ENCODE results near the gene TBC1D9B.

The TBC1D9B gene

GRCh38 chr5:179883163-179883562 is 24.5 kb downstream of the TBC1D9B start:
- H3K4me3 ChIP-seq (ENCODE audit: low read length), result no peak overlapping the region
- no peaks in the 10 kb centered on the region for H3K4me1 ChIP-seq (ENCODE audit: insufficient read depth, low read length)
- peaks cover 68% of the 10 kb centered on the region for H3K36me3 ChIP-seq (ENCODE audit: insufficient read depth, low read length)
- H3K9me3 ChIP-seq (ENCODE audit: insufficient read depth, low read depth, low read length), result peaks cover 29% of the 10 kb centered on the region
- H3K27ac ChIP-seq (ENCODE audit: low read depth, low read length), result no peak overlapping the region
- WGBS, result 100% methylated on average over 2 of the region's 3 CpGs
- no peak overlapping the region for H3K9ac ChIP-seq (ENCODE audit: low read depth, low read length)
- no peaks in the 10 kb centered on the region for H3K27me3 ChIP-seq (ENCODE audit: insufficient read depth, low read length)

GRCh38 chr5:179882338-179882737 is 25.4 kb downstream of the TBC1D9B start:
- Histone ChIP-seq H3K27me3 (ENCODE audit: insufficient read depth, low read length) (no peaks in the 10 kb centered on the region), H3K4me1 (ENCODE audit: insufficient read depth, low read length) (no peaks in the 10 kb centered on the region), H3K27ac (ENCODE audit: low read depth, low read length) (no peak overlapping the region), H3K4me3 (ENCODE audit: low read length) (no peak overlapping the region), H3K36me3 (ENCODE audit: insufficient read depth, low read length) (peaks cover 65% of the 10 kb centered on the region), H3K9ac (ENCODE audit: low read depth, low read length) (no peak overlapping the region), H3K9me3 (ENCODE audit: insufficient read depth, low read depth, low read length) (peaks cover 29% of the 10 kb centered on the region)
- WGBS, result 93% methylated on average over 4 of the region's 4 CpGs

- Histone ChIP-seq H3K4me3 (ENCODE audit: low read length) (no peak overlapping the region), H3K9me3 (ENCODE audit: insufficient read depth, low read depth, low read length) (peaks cover 29% of the 10 kb centered on the region), H3K9ac (ENCODE audit: low read depth, low read length) (no peak overlapping the region), H3K27ac (ENCODE audit: low read depth, low read length) (no peak overlapping the region), H3K27me3 (ENCODE audit: insufficient read depth, low read length) (no peaks in the 10 kb centered on the region), H3K36me3 (ENCODE audit: insufficient read depth, low read length) (peaks cover 62% of the 10 kb centered on the region), H3K4me1 (ENCODE audit: insufficient read depth, low read length) (no peaks in the 10 kb centered on the region)
- WGBS, result 95% methylated on average over 24 of the region's 25 CpGs
Measured at GRCh38 chr5:179880848-179881590, 26.7 kb downstream of the TBC1D9B start.

- H3K4me1 ChIP-seq (ENCODE audit: insufficient read depth, low read length), result no peaks in the 10 kb centered on the region
- no peak overlapping the region for H3K27ac ChIP-seq (ENCODE audit: low read depth, low read length)
- no peak overlapping the region for H3K9ac ChIP-seq (ENCODE audit: low read depth, low read length)
- H3K9me3 ChIP-seq (ENCODE audit: insufficient read depth, low read depth, low read length), result peaks cover 29% of the 10 kb centered on the region
- WGBS, result 93% methylated on average over 12 of the region's 12 CpGs
- no peaks in the 10 kb centered on the region for H3K27me3 ChIP-seq (ENCODE audit: insufficient read depth, low read length)
- H3K36me3 ChIP-seq (ENCODE audit: insufficient read depth, low read length), result peaks cover 58% of the 10 kb centered on the region
- H3K4me3 ChIP-seq (ENCODE audit: low read length), result no peak overlapping the region
Measured at GRCh38 chr5:179880066-179880650, 27.5 kb downstream of the TBC1D9B start.

GRCh38 chr5:179879690-179880010 is 28.0 kb downstream of the TBC1D9B start:
- Histone ChIP-seq H3K9ac (ENCODE audit: low read depth, low read length) (no peak overlapping the region), H3K36me3 (ENCODE audit: insufficient read depth, low read length) (peaks cover 58% of the 10 kb centered on the region), H3K9me3 (ENCODE audit: insufficient read depth, low read depth, low read length) (peaks cover 26% of the 10 kb centered on the region), H3K27me3 (ENCODE audit: insufficient read depth, low read length) (no peaks in the 10 kb centered on the region), H3K27ac (ENCODE audit: low read depth, low read length) (no peak overlapping the region), H3K4me3 (ENCODE audit: low read length) (no peak overlapping the region), H3K4me1 (ENCODE audit: insufficient read depth, low read length) (no peaks in the 10 kb centered on the region)
- 97% methylated on average over 13 of the region's 13 CpGs for WGBS

GRCh38 chr5:179879003-179879689 is 28.6 kb downstream of the TBC1D9B start:
- peaks cover 58% of the 10 kb centered on the region for H3K36me3 ChIP-seq (ENCODE audit: insufficient read depth, low read length)
- WGBS, result 95% methylated on average over 31 of the region's 31 CpGs

GRCh38 chr5:179878222-179879002 is 29.3 kb downstream of the TBC1D9B start:
- H3K27me3 ChIP-seq (ENCODE audit: insufficient read depth, low read length), result no peaks in the 10 kb centered on the region
- no peak overlapping the region for H3K27ac ChIP-seq (ENCODE audit: low read depth, low read length)
- WGBS, result 93% methylated on average over 26 of the region's 26 CpGs
- H3K36me3 ChIP-seq (ENCODE audit: insufficient read depth, low read length), result peaks cover 58% of the 10 kb centered on the region
- no peak overlapping the region for H3K9ac ChIP-seq (ENCODE audit: low read depth, low read length)
- H3K9me3 ChIP-seq (ENCODE audit: insufficient read depth, low read depth, low read length), result peaks cover 14% of the 10 kb centered on the region
- no peaks in the 10 kb centered on the region for H3K4me1 ChIP-seq (ENCODE audit: insufficient read depth, low read length)
- H3K4me3 ChIP-seq (ENCODE audit: low read length), result no peak overlapping the region

More at GRCh38 chr5:179879003-179879689, 28.6 kb downstream of the TBC1D9B start:
- Histone ChIP-seq H3K27ac (ENCODE audit: low read depth, low read length) (no peak overlapping the region), H3K9ac (ENCODE audit: low read depth, low read length) (no peak overlapping the region), H3K27me3 (ENCODE audit: insufficient read depth, low read length) (no peaks in the 10 kb centered on the region), H3K9me3 (ENCODE audit: insufficient read depth, low read depth, low read length) (peaks cover 21% of the 10 kb centered on the region), H3K4me1 (ENCODE audit: insufficient read depth, low read length) (no peaks in the 10 kb centered on the region), H3K4me3 (ENCODE audit: low read length) (no peak overlapping the region)

GRCh38 chr5:179876610-179876952 is 31.1 kb downstream of the TBC1D9B start:
- peaks cover 59% of the 10 kb centered on the region for H3K36me3 ChIP-seq (ENCODE audit: insufficient read depth, low read length)

GRCh38 chr5:179875741-179876609 is 31.7 kb downstream of the TBC1D9B start:
- H3K27ac ChIP-seq (ENCODE audit: low read depth, low read length), result no peak overlapping the region
- H3K4me3 ChIP-seq (ENCODE audit: low read length), result no peak overlapping the region
- H3K27me3 ChIP-seq (ENCODE audit: insufficient read depth, low read length), result no peaks in the 10 kb centered on the region
- H3K4me1 ChIP-seq (ENCODE audit: insufficient read depth, low read length), result no peaks in the 10 kb centered on the region
- WGBS, result 95% methylated on average over 14 of the region's 16 CpGs
- H3K9ac ChIP-seq (ENCODE audit: low read depth, low read length), result no peak overlapping the region
- H3K9me3 ChIP-seq (ENCODE audit: insufficient read depth, low read depth, low read length), result no peaks in the 10 kb centered on the region
- H3K36me3 ChIP-seq (ENCODE audit: insufficient read depth, low read length), result peaks cover 64% of the 10 kb centered on the region

More at GRCh38 chr5:179876610-179876952, 31.1 kb downstream of the TBC1D9B start:
- Histone ChIP-seq H3K9ac (ENCODE audit: low read depth, low read length) (no peak overlapping the region), H3K9me3 (ENCODE audit: insufficient read depth, low read depth, low read length) (no peaks in the 10 kb centered on the region), H3K27ac (ENCODE audit: low read depth, low read length) (no peak overlapping the region), H3K4me3 (ENCODE audit: low read length) (no peak overlapping the region), H3K4me1 (ENCODE audit: insufficient read depth, low read length) (no peaks in the 10 kb centered on the region), H3K27me3 (ENCODE audit: insufficient read depth, low read length) (no peaks in the 10 kb centered on the region)
- 96% methylated on average over 3 of the region's 3 CpGs for WGBS

GRCh38 chr5:179874536-179875292 is 33.0 kb downstream of the TBC1D9B start:
- Histone ChIP-seq H3K9me3 (ENCODE audit: insufficient read depth, low read depth, low read length) (no peaks in the 10 kb centered on the region), H3K4me1 (ENCODE audit: insufficient read depth, low read length) (no peaks in the 10 kb centered on the region), H3K27ac (ENCODE audit: low read depth, low read length) (no peak overlapping the region), H3K4me3 (ENCODE audit: low read length) (no peak overlapping the region), H3K9ac (ENCODE audit: low read depth, low read length) (no peak overlapping the region), H3K36me3 (ENCODE audit: insufficient read depth, low read length) (peaks cover 65% of the 10 kb centered on the region), H3K27me3 (ENCODE audit: insufficient read depth, low read length) (no peaks in the 10 kb centered on the region)
- 95% methylated on average over 28 of the region's 28 CpGs for WGBS
